ENCODE data around the gene PXK. TPM values are rescaled to one million over a fixed set of nuclear protein-coding genes. Genes with fewer than 3 reads are reported as not detected.

The PXK gene
- total RNA-seq, 2 experiments from 2014 or later: 22.2 to 23.6 TPM

- DNase-seq (no peak), ATAC-seq (no peak)
- Mint-ChIP-seq H3K27ac (no peak overlapping the region), H3K36me3 (ENCODE audit: low read depth) (peaks cover 2% of the 10 kb centered on the region), H3K9me3 (no peaks in the 10 kb centered on the region), H3K27me3 (no peaks in the 10 kb centered on the region), H3K4me1 (ENCODE audit: low read depth) (peaks cover 2% of the 10 kb centered on the region), H3K4me3 (no peak overlapping the region)
- no peak for TF ChIP-seq CTCF (IDR thresholded peaks at IDR 0.05)
- POLR2A ChIA-PET: interaction anchor here (1.3 kb wide), 1 partner anchor 13 kb away, joined by 3 read pairs; no protein-coding TSS in a partner anchor
- intact Hi-C loops (cut with micrococcal nuclease): no loop called here
- CTCF ChIA-PET: interaction anchor here (0.7 kb wide), 1 partner anchor 881 kb away, joined by 3 read pairs; no protein-coding TSS in a partner anchor
Measured at GRCh38 chr3:58391156-58391865, 58.6 kb downstream of the PXK start.

DNA sequence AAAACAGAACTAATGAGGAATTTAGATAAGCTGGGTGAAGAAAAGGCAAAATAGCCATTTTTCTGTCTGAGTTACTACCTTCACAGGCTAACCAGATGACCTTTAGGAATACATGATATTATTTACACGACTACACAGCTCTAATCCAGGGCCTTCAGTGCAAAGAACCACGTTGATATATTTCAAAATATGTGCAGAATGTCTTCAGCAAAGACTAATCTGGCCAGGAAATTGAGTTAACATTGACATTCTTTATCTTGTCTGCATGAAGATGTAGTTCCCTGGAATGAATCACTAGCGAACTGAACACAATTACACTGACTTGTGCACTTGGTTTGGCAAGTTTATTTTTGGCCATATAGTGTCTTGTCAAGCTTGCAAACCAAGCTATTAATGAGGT lies 59.5 kb downstream of the PXK start:
- no peak for TF ChIP-seq CTCF (IDR thresholded peaks at IDR 0.05)
- H3K36me3 Mint-ChIP-seq (ENCODE audit: low read depth): peaks cover 5% of the 10 kb centered on the region

GRCh38 chr3:58394339-58394738 lies 61.6 kb downstream of the PXK start:
- Mint-ChIP-seq H3K27me3 (no peaks in the 10 kb centered on the region), H3K27ac (no peak overlapping the region), H3K4me1 (ENCODE audit: low read depth) (no peaks in the 10 kb centered on the region), H3K9me3 (no peaks in the 10 kb centered on the region), H3K4me3 (no peak overlapping the region), H3K36me3 (ENCODE audit: low read depth) (peaks cover 12% of the 10 kb centered on the region)
- intact Hi-C loops (cut with micrococcal nuclease): no loop called here
- ATAC-seq (no peak), DNase-seq (no peak)
- CTCF ChIA-PET: interaction anchor here (1.0 kb wide), 1 partner anchor 88 kb away, joined by 4 read pairs; the partner anchor contains the start of genes HTD2 and RPP14
- TF ChIP-seq CTCF (IDR thresholded peaks at IDR 0.05): no peak
- POLR2A ChIA-PET: no interaction called here

More for the DNA sequence above, 59.5 kb downstream of the PXK start:
- ChIA-PET POLR2A (interaction anchor here (1.3 kb wide), 1 partner anchor 14 kb away, joined by 3 read pairs; no protein-coding TSS in a partner anchor), CTCF (no interaction called here)
- no peaks in the 10 kb centered on the region for H3K27me3 Mint-ChIP-seq
- DNase-seq: no peak
- peaks cover under 1% of the 10 kb centered on the region for H3K4me1 Mint-ChIP-seq (ENCODE audit: low read depth)
- no peaks in the 10 kb centered on the region for H3K9me3 Mint-ChIP-seq
- H3K4me3 Mint-ChIP-seq: no peak overlapping the region
- intact Hi-C loops (cut with micrococcal nuclease): no loop called here
- H3K27ac Mint-ChIP-seq: no peak overlapping the region
- no peak for ATAC-seq

- intact Hi-C loops (cut with micrococcal nuclease): no loop called here
- Mint-ChIP-seq H3K27ac (no peak overlapping the region), H3K36me3 (ENCODE audit: low read depth) (peaks cover 11% of the 10 kb centered on the region), H3K9me3 (no peaks in the 10 kb centered on the region), H3K4me1 (ENCODE audit: low read depth) (no peaks in the 10 kb centered on the region), H3K27me3 (no peaks in the 10 kb centered on the region), H3K4me3 (no peak overlapping the region)
- CTCF ChIA-PET: no interaction called here
- no peak for TF ChIP-seq CTCF (IDR thresholded peaks at IDR 0.05)
- POLR2A ChIA-PET: no interaction called here
- DNase-seq (no peak), ATAC-seq (no peak)
Measured at GRCh38 chr3:58398669-58399333, 66.1 kb downstream of the PXK start.

Data from activated CD8-positive, alpha-beta T cell treated with anti-CD3 and anti-CD28 coated beads for 36 hours (primary cell).